Daoy (cell line): ENCODE measurements around the gene GNG4. TPM values are rescaled to one million over a fixed set of nuclear protein-coding genes. Genes with fewer than 3 reads are reported as not detected.
A peak's percentile ranks its signal among the peaks of the same experiment; 100 is the strongest.

Source experiments
- DNase-seq: peaks from one replicate; pipeline ENCODE4 v3.0.0-alpha.2; 2015; ENCODE audit warnings: low read depth
- total RNA-seq: library from RNA; depleted of rRNA; stranded (reverse); fragments of >200 nt; shearing (Covaris generic); gene quantifications from 2 replicates; pipeline ENCODE4 v1.2.3, GENCODE V29; 2014; rRNA removed

The GNG4 gene
- total RNA-seq, result 0.98 and 2.2 TPM in 2 replicates

GRCh38 chr1:235649368-235650163, at the start of gene GNG4:
Gene GNG4, minus strand, starts transcription at chr1:235649784. Its CDS starts 65,946 bp downstream, at chr1:235583838.
- peak; percentile 32 for DNase-seq

DNA sequence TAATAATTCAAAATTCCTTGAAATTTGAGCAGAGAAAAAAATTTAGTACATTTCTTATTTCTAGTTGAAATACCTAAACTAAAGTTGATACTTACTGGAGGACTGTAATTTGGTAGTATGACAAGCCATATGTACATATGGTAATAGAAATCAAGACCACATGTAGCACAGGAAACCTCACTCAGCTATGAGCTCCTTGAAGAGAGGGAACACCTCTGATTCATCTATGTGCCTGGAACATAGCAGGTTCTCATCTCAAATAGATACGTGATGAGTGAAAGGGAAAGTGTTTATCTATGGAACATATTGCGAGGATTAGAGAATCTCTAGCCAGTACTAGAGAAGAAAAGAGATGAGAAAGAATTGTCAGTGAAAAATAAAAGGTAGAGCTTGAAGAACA, 47.9 kb upstream of the GNG4 start:
- DNase-seq, result no peak

DNA sequence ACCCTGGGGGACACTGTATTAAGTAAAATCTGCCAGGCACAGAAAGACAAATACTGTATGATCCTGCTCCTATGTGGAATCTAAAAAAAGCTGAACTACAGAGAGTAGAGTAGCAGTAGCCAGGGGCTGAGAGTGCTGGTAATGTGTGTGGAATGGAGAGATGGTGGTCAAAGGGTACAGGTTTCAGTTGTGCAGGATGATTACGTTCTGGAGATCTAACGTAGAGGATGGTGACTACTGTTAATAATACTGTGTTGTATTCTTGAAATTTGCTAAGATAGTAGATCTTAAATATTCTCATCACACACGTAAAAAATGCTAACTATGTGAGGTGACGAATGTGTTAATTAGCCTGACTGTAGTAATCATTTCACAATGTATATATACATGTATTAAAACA, 39.8 kb upstream of the GNG4 start:
- no peak for DNase-seq

DNA sequence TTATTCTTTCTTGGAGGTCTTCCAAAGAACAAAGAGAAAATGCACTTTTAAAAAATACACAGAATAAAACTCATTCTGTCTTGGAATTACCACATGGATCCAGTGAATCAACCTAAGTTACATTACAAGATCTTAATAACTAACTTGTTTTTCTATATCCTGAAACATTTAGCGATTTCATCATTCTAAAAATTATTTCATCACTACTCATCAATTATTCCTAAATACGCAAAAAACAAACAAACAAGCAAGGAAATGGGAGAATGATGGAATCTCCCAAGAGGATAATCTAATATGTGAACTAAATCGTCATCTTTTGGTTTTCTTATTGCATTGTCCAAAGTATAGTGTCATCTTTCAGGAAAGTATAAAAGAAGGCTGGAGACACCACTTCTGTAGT, 38.5 kb upstream of the GNG4 start:
- DNase-seq, result no peak

GRCh38 chr1:235683653-235684052, 34.1 kb upstream of the GNG4 start:
- no peak for DNase-seq

DNA sequence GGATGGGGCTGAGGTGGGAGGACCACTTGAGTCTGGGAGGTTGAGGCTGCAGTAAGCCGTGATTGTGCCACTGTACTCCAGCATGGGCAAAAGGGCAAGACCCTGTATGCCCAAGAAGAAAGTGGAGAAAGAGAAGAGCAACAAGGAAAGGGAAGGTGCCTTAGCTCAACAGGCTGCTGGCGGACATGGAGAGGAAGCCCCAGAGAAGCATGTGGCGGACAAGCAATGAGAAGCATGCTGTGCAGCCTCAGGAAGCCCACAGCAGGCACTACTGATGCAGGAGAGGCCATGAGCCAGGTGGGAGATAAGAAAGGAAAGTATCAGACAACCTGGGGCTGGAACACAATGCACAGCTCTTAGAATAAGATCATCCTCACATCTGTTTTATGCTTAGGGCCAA, 32.6 kb upstream of the GNG4 start:
- no peak for DNase-seq

DNA sequence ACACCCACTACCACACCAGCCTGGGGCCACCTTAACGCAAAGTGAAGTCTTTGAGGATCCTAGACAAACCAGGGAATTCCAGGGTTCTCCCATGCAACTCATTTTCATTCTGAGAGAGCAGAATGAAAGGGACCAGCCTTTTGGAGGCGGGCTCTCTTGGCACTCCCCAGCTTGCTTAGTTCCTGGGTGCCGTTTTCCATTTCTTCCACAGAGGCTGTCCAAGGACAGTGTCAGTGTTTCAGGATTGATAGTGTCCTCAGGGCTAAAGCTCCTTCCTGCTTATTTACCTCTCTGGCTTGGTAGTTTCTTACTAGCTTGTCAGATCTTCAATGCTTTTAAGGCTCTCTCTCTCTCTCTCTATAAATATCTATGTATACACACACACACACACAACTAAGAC, 30.1 kb upstream of the GNG4 start:
- DNase-seq, result no peak

DNA sequence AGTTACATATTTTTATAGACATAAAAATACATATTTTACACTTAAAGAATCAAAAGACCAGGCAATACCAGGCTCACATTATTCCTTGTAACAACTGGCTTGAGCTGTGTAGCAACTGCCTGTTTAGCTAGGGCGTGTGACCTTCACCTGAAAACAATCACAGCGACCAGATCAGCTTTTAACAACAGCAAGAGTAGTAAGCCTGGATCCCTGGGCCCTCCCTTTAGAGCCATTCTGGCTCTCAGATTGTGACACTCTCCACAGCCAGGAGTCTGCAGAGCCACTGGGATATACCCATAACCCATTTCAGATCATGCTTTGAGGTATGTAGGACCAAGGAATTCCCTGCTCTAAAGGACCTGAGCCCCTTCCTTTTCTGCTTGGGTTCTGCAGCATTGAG, 29.4 kb upstream of the GNG4 start:
- no peak for DNase-seq

DNA sequence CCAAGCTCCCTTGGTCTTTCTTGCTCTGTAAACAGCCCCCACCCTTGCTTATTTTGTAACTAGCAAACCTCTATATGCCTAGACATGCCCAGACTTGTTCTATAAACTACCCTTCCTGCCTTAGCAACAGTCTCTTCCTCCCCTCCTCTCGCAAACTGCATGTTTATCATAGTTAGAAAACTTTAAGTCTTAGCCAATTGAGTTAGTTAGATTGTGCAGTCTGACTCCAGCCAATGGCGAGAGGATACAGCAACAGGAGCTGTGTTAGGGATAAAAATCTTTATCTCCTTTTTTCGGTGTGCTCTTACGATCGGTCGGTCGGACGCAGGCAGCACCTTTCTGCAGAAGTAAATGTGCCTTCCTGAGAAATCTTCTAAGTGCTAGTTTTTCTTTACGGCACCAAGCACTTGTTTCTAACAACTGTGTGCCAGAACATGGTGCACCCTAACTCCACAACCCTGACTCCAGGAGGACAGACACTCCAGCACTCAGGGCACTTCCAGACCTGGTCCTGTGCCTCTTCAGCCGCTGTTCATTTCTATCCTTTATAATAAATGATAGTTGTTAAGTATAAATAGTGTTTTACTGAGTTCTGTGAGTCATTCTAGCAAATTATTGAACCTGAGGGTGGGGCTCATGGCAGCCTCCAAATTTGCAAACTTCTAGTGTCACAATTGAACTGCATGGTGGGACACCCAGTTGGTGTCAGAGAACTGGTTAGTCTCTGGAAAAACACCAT, 25.7 kb upstream of the GNG4 start:
- no peak for DNase-seq

- DNase-seq, result no peak
These were observed 24.4 kb upstream of the GNG4 start for GRCh38 chr1:235673981-235674380.

GRCh38 chr1:235671992-235672391, 22.4 kb upstream of the GNG4 start:
- DNase-seq, result no peak

- DNase-seq, result no peak
These were observed 20.7 kb upstream of the GNG4 start for GRCh38 chr1:235670157-235670776.

GRCh38 chr1:235669277-235669676, 19.7 kb upstream of the GNG4 start:
- no peak for DNase-seq

DNA sequence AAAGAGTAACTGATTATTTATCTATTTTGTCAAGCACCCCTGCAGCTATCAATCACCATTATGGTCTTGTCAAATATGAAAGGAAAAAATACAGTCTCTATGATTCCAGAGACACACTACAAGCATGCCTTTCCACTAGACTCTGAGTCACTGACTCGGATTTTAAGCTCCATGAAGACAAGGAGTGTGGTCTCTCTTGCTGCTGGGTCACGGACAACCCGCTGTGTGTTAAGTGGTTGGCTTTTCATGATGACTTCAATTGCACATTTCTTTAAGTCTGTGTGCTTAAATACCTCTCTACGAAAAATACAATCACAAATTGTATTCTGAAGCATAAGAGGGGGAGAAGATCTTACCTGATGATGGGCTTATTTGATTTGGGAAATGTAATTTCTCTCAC, 14.0 kb upstream of the GNG4 start:
- DNase-seq, result no peak

DNA sequence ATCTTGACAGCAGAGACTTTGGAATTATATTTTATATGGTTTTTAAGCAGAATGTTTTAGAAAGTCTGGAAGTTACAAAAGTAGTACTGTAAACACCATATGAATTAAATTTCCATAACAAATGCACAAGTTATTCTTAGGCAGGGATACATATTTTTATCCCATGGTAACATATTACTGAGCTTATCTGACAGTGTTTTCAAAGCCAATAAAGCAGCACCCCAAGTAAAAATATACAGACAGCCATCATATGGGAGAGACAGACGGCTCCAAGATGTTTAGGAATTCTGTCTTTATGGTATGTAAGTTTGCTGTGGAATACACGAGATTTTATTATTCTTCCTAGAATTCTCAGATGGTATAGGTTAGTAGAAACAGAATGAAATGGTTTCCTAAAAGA, 12.0 kb upstream of the GNG4 start:
- no peak for DNase-seq

DNA sequence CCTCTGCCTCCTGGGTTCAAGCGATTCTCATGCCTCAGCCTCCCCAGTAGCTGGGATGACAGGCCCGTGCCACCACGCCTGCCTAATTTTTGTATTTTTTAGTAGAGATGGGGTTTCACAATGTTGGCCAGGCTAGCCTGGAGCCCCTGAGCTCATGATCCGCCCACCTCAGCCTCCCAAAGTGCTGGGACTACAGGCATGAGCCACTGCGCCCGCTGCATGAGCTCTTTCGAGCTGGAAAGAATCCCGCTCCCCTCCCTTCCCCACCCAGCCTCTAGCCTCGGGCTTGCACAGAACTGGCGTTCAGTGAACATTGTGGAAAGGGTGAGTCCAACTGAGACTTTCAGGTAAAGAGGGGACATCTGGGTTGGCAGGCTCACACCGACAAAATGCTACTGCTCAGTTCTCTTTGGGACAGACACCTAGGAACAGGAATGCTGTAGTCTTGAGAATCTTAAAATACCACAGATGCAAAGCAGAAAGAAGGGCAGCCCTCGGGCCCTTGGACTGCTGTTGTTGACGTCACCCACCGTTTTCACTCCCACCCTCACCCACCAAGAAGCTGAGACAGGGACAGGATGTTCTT, 9.7 kb upstream of the GNG4 start:
- no peak for DNase-seq

DNA sequence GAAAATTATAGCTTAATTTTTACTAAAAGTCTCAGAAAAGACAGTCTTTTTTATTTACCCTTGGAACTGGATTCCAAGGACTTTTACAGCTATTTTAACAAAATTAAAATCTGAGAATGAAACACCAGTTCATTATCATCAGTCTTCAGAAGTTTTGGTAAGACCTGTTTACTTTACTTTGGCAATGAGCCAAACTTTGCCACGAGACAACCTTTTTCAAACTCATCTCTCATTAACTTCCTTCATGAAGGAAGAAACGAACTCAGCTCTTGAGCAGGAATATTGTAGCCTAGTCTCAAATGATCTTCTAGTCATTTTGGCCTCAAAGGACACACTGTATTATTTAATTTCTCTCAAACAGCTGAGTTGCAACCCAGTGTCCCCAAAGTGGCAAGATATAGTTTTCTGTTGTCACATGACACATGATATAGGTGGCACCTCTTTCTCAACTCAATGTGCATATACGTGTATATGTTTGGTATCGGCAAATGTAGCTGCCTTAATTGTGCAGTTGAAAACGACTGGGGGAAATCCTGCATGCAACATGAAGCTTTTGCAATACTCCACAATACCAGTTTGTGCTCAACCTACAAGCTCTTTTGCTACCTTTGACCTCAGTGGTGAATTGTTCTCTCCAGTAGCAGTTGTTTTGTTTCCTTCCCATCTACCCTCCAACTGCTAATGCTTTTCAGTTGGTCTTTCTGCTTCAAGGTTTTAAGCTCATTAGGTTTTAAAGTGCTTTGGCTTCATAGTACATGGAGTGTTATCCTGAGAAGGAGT, 8.4 kb upstream of the GNG4 start:
- no peak for DNase-seq

- no peak for DNase-seq
These were observed 7.7 kb upstream of the GNG4 start for GRCh38 chr1:235657269-235657668.

- DNase-seq, result no peak
These were observed 2.8 kb upstream of the GNG4 start for GRCh38 chr1:235652364-235652763.

GRCh38 chr1:235651170-235651806, 1.7 kb upstream of the GNG4 start:
- DNase-seq, result no peak
